H9 (cell line): ENCODE data around the gene SETD5. TPM values are rescaled to one million over a fixed set of nuclear protein-coding genes. Genes with fewer than 3 reads are reported as not detected.

ENCODE experiments used
- DNase-seq: peaks from one replicate; pipeline ENCODE4 v3.0.0-alpha.2; 2017
- H2AFZ ChIP-seq: one replicate; pipeline ENCODE4 v1.6.1; 2013; ENCODE audit warnings: mild to moderate bottlenecking, low read length, control low read depth, moderate library complexity
- H2AK5ac ChIP-seq: 2 replicates; pipeline ENCODE4 v1.6.1; 2013; ENCODE audit warnings: low read length, control low read depth, mixed read lengths; ENCODE audit not compliant: insufficient read length
- H2BK120ac ChIP-seq: one replicate; pipeline ENCODE4 v1.6.1; 2013; ENCODE audit warnings: low read depth, mild to moderate bottlenecking, low read length, control low read depth, inconsistent platforms; ENCODE audit not compliant: poor library complexity, severe bottlenecking
- H2BK12ac ChIP-seq: 2 replicates; pipeline ENCODE4 v1.6.1; 2013; ENCODE audit warnings: low read length, control low read depth, mixed read lengths, low read depth; ENCODE audit not compliant: insufficient read length
- H2BK15ac ChIP-seq: 2 replicates; pipeline ENCODE4 v1.6.1; 2013; ENCODE audit warnings: low read depth, low read length, control low read depth
- H2BK20ac ChIP-seq: one replicate; pipeline ENCODE4 v1.6.1; 2013; ENCODE audit warnings: low read depth, mild to moderate bottlenecking, low read length, control low read depth, inconsistent platforms; ENCODE audit not compliant: poor library complexity, severe bottlenecking
- H2BK5ac ChIP-seq: 2 replicates; pipeline ENCODE4 v1.6.1; 2013; ENCODE audit warnings: low read length, control low read depth, mixed read lengths; ENCODE audit not compliant: insufficient read length
- H3K14ac ChIP-seq: 2 replicates; pipeline ENCODE4 v1.6.1; 2013; ENCODE audit warnings: low read length, control low read depth; ENCODE audit not compliant: insufficient read depth
- H3K18ac ChIP-seq: 2 replicates; pipeline ENCODE4 v1.6.1; 2013; ENCODE audit warnings: low read depth, mild to moderate bottlenecking, mixed read lengths, low read length, control low read depth; ENCODE audit not compliant: insufficient read length
- H3K23ac ChIP-seq: 2 replicates; pipeline ENCODE4 v1.6.1; 2013; ENCODE audit warnings: low read length, control low read depth, mixed read lengths, low read depth; ENCODE audit not compliant: insufficient read length
- H3K23me2 ChIP-seq: 2 replicates; pipeline ENCODE4 v1.6.1; 2013; ENCODE audit warnings: low read depth, mild to moderate bottlenecking, mixed read lengths, low read length, control low read depth; ENCODE audit not compliant: insufficient read length, poor library complexity, severe bottlenecking
- H3K27ac ChIP-seq: 2 replicates; pipeline ENCODE4 v1.5.1; 2013; ENCODE audit warnings: low read length, control low read depth, mixed read lengths, low read depth; ENCODE audit not compliant: insufficient read length
- H3K27me3 ChIP-seq: 2 replicates; pipeline ENCODE4 v1.6.1; 2013; ENCODE audit warnings: low read length, control low read depth, inconsistent platforms; ENCODE audit not compliant: insufficient read depth
- H3K4ac ChIP-seq: 2 replicates; pipeline ENCODE4 v1.6.1; 2013; ENCODE audit warnings: low read depth, mild to moderate bottlenecking, control low read depth, inconsistent platforms, low read length, moderate library complexity
- H3K4me1 ChIP-seq: 2 replicates; pipeline ENCODE4 v1.6.1; 2013; ENCODE audit warnings: low read length, control low read depth, inconsistent platforms; ENCODE audit not compliant: insufficient read depth
- H3K4me2 ChIP-seq: 2 replicates; pipeline ENCODE4 v1.6.1; 2013; ENCODE audit warnings: low read length, control low read depth, mixed read lengths; ENCODE audit not compliant: insufficient read length, insufficient read depth
- H3K56ac ChIP-seq: 2 replicates; pipeline ENCODE4 v1.6.1; 2013; ENCODE audit warnings: low read depth, mild to moderate bottlenecking, mixed read lengths, low read length, control low read depth; ENCODE audit not compliant: insufficient read length
- H3K79me1 ChIP-seq: 2 replicates; pipeline ENCODE4 v1.6.1; 2013; ENCODE audit warnings: low read depth, mild to moderate bottlenecking, moderate library complexity, low read length, control low read depth, inconsistent platforms; ENCODE audit not compliant: insufficient read depth, poor library complexity, severe bottlenecking
- H3K79me2 ChIP-seq: 2 replicates; pipeline ENCODE4 v1.6.1; 2013; ENCODE audit warnings: low read length, control low read depth, inconsistent platforms; ENCODE audit not compliant: insufficient read depth
- H3K9ac ChIP-seq: 2 replicates; pipeline ENCODE4 v1.6.1; 2013; ENCODE audit warnings: low read length, control low read depth, mixed read lengths; ENCODE audit not compliant: insufficient read length; ENCODE audit errors: extremely low read depth
- H3K9me3 ChIP-seq: one replicate; pipeline ENCODE4 v1.6.1; 2013; ENCODE audit warnings: low read depth, low read length, inconsistent platforms; ENCODE audit not compliant: control insufficient read depth
- H3T11ph ChIP-seq: one replicate; pipeline ENCODE4 v1.6.1; 2013; ENCODE audit warnings: mild to moderate bottlenecking, low read length, control low read depth, inconsistent platforms
- H4K20me1 ChIP-seq: one replicate; pipeline ENCODE4 v1.6.1; 2013; ENCODE audit not compliant: control insufficient read depth, insufficient read length, insufficient read depth
- H4K5ac ChIP-seq: 2 replicates; pipeline ENCODE4 v1.6.1; 2013; ENCODE audit warnings: low read depth, mild to moderate bottlenecking, mixed read lengths, low read length, control low read depth; ENCODE audit not compliant: insufficient read length
- H4K8ac ChIP-seq: replicated peaks from 2 replicates; pipeline ENCODE4 v1.6.1; 2013; ENCODE audit warnings: low read length, control low read depth, mixed read lengths, low read depth; ENCODE audit not compliant: insufficient read length
- H4K91ac ChIP-seq: 2 replicates; pipeline ENCODE4 v1.6.1; 2013; ENCODE audit warnings: low read depth, mild to moderate bottlenecking, moderate library complexity, mixed read lengths, low read length, control low read depth; ENCODE audit not compliant: insufficient read length
- H3K27ac Mint-ChIP-seq, 3 experiments: 2 replicates in 2 of 3; 3 replicates in 1 of 3; pipeline ENCODE4 v1.8.0; 2020 to 2021; ENCODE audit warnings: mixed read lengths in 3 of 3, mild to moderate bottlenecking in 1 of 3, moderate library complexity in 1 of 3
- H3K27me3 Mint-ChIP-seq: 2 replicates; pipeline ENCODE4 v1.8.0; 2021; ENCODE audit warnings: low read depth, mild to moderate bottlenecking, moderate library complexity, mixed read lengths
- H3K36me3 Mint-ChIP-seq, 3 experiments: 2 replicates in 2 of 3; 3 replicates in 1 of 3; pipeline ENCODE4 v1.8.0; 2020 to 2021; ENCODE audit warnings: low read depth in 3 of 3, mixed read lengths in 3 of 3; ENCODE audit not compliant: insufficient read depth in 1 of 3
- H3K4me1 Mint-ChIP-seq, 2 experiments: 2 replicates each; pipeline ENCODE4 v1.8.0; 2020; ENCODE audit warnings: mixed read lengths in 2 of 2
- H3K4me3 Mint-ChIP-seq, 2 experiments: 2 replicates in 1 of 2; 3 replicates in 1 of 2; pipeline ENCODE4 v1.8.0; 2020 to 2021; ENCODE audit warnings: mild to moderate bottlenecking in 2 of 2, mixed read lengths in 2 of 2, moderate library complexity in 1 of 2
- H3K9me3 Mint-ChIP-seq, 2 experiments: 2 replicates in 1 of 2; 3 replicates in 1 of 2; pipeline ENCODE4 v1.8.0; 2020; ENCODE audit warnings: mild to moderate bottlenecking in 2 of 2, mixed read lengths in 2 of 2, moderate library complexity in 1 of 2
- WGBS: extraction: QIAGEN DNeasy Blood & Tissue Kit; methylation state at CpG from one replicate; pipeline ENCODE4 v1.1.7; 2013; ENCODE audit warnings: missing lambda C conversion rate, low lambda C conversion rate, mixed read lengths; ENCODE audit not compliant: insufficient read length; ENCODE audit errors: extremely low coverage; 5-methylcytosine and 5-hydroxymethylcytosine counted together
- total RNA-seq: library from RNA; stranded (reverse); gene quantifications from 2 replicates; pipeline ENCODE4 v1.2.1, GENCODE V29; 2021
- TF ChIP-seq, protein P1 (sequence below): fragments of 200-600 bp; sonication (generic); conservative IDR thresholded peaks from 3 replicates; pipeline ENCODE4 v1.8.0; 2021; ENCODE audit warnings: antibody characterized with exemption, mild to moderate bottlenecking

Gene SETD5
- total RNA-seq, 1 experiment from 2014 or later, result 207 TPM

DNA sequence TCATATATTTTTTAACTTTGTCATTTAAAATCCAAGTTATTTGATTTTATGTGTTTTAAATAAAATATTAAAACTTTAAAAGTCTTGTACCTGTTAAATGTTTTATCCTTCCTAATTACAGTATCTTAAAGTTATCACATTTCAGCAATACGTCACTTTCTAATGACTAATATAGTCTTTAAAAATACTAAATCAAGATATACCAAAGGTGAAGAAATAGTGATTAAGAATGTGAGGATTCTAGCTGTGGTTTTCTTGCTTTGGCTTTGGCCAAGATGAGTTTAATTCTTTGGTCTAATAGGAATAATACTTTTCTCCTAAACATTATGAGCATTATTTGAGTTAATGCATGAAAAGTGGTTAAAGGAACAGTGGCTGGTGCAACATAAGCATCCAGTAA lies 13.9 kb downstream of the SETD5 start:
- H2AK5ac ChIP-seq, result no peak overlapping the region
- no peak overlapping the region for H3K56ac ChIP-seq
- no peak overlapping the region for H4K5ac ChIP-seq
- H3K9me3 ChIP-seq, result no peaks in the 10 kb centered on the region
- H2BK12ac ChIP-seq, result no peak overlapping the region
- H3K4me3 Mint-ChIP-seq, result no peak overlapping the region
- no peak overlapping the region for H3T11ph ChIP-seq
- H3K9ac ChIP-seq, result no peak overlapping the region
- H3K23ac ChIP-seq, result no peak overlapping the region
- H3K27me3 ChIP-seq, result no peaks in the 10 kb centered on the region
- WGBS, result no CpG with 5 or more reads among the region's 1 CpG
- no peaks in the 10 kb centered on the region; the same call in 1 of the 2 replicates for H3K4me1 ChIP-seq
- peaks cover 0 to 6% of the 10 kb centered on the region in 2 experiments; a peak in 3 of 5 replicates for H3K9me3 Mint-ChIP-seq
- no peak overlapping the region for H4K8ac ChIP-seq
- H4K20me1 ChIP-seq, result peaks cover 3% of the 10 kb centered on the region
- no peak overlapping the region for H2BK120ac ChIP-seq
- H2BK15ac ChIP-seq, result no peak overlapping the region
- no peak overlapping the region for H2BK5ac ChIP-seq
- H3K4me1 Mint-ChIP-seq, result peaks cover 19 to 30% of the 10 kb centered on the region in 2 experiments
- H4K91ac ChIP-seq, result no peak overlapping the region
- no peaks in the 10 kb centered on the region for H3K23me2 ChIP-seq
- TF ChIP-seq, protein P1, sequence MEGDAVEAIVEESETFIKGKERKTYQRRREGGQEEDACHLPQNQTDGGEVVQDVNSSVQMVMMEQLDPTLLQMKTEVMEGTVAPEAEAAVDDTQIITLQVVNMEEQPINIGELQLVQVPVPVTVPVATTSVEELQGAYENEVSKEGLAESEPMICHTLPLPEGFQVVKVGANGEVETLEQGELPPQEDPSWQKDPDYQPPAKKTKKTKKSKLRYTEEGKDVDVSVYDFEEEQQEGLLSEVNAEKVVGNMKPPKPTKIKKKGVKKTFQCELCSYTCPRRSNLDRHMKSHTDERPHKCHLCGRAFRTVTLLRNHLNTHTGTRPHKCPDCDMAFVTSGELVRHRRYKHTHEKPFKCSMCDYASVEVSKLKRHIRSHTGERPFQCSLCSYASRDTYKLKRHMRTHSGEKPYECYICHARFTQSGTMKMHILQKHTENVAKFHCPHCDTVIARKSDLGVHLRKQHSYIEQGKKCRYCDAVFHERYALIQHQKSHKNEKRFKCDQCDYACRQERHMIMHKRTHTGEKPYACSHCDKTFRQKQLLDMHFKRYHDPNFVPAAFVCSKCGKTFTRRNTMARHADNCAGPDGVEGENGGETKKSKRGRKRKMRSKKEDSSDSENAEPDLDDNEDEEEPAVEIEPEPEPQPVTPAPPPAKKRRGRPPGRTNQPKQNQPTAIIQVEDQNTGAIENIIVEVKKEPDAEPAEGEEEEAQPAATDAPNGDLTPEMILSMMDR, result no peak
- no peak overlapping the region for H3K14ac ChIP-seq
- H3K27ac Mint-ChIP-seq, result no peak overlapping the region
- H3K36me3 Mint-ChIP-seq, result peaks cover 5 to 22% (median 17%) of the 10 kb centered on the region in 3 experiments
- no peaks in the 10 kb centered on the region for H3K27me3 Mint-ChIP-seq
- no peak overlapping the region for H3K18ac ChIP-seq
- no peak overlapping the region for H3K4me2 ChIP-seq
- no peak overlapping the region for H3K4ac ChIP-seq
- no peak overlapping the region for H2AFZ ChIP-seq
- peaks cover 68% of the 10 kb centered on the region for H3K79me2 ChIP-seq
- DNase-seq, result no peak
- H2BK20ac ChIP-seq, result no peak overlapping the region
- no peaks in the 10 kb centered on the region for H3K79me1 ChIP-seq
- no peak overlapping the region for H3K27ac ChIP-seq
